Measurements from ENCODE around the gene AFF3.

Gene AFF3

GRCh38 chr2:99880148-99880963 lies 262.0 kb downstream of the AFF3 start:
- no peak for TF ChIP-seq CTCF (IDR thresholded peaks at IDR 0.05)

GRCh38 chr2:99879481-99879880 lies 262.9 kb downstream of the AFF3 start:
- no peak for TF ChIP-seq CTCF (IDR thresholded peaks at IDR 0.05)

- no peak for TF ChIP-seq CTCF (IDR thresholded peaks at IDR 0.05)
These were observed 263.6 kb downstream of the AFF3 start for GRCh38 chr2:99878581-99879350.

- TF ChIP-seq CTCF (IDR thresholded peaks at IDR 0.05) = no peak
These were observed 264.4 kb downstream of the AFF3 start for GRCh38 chr2:99877963-99878362.

- TF ChIP-seq CTCF (IDR thresholded peaks at IDR 0.05) = no peak
These were observed 265.4 kb downstream of the AFF3 start for GRCh38 chr2:99876956-99877355.

GRCh38 chr2:99875627-99876201 lies 266.7 kb downstream of the AFF3 start:
- no peak for TF ChIP-seq CTCF (IDR thresholded peaks at IDR 0.05)

GRCh38 chr2:99868260-99868659 lies 274.1 kb downstream of the AFF3 start:
- TF ChIP-seq CTCF (IDR thresholded peaks at IDR 0.05) = no peak

Data from LNCAP (cell line).